HepG2 (cell line): ENCODE results near the gene RPH3AL. TPM values are rescaled to one million over a fixed set of nuclear protein-coding genes. Genes with fewer than 3 reads are reported as not detected.

Experiments
- AGO2 ChIP-seq: fragments of 200-400 bp; formaldehyde crosslinking; optimal IDR thresholded peaks from 2 replicates; pipeline ENCODE3; 2017; ENCODE audit warnings: mild to moderate bottlenecking, low read depth, low read length, moderate library complexity
- BORCS8-MEF2B ChIP-seq: sonication (generic); formaldehyde crosslinking; IDR thresholded peaks from 2 replicates; pipeline ENCODE4 v1.8.0; 2022; ENCODE audit warnings: mild to moderate bottlenecking, missing genetic modification reagents
- GABPB1 ChIP-seq: IDR thresholded peaks from 2 replicates; pipeline ENCODE4 v1.6.1; 2016; ENCODE audit warnings: mild to moderate bottlenecking, missing genetic modification reagents, moderate library complexity, missing compliant biosample characterization
- HNRNPL ChIP-seq: fragments of 200-400 bp; formaldehyde crosslinking; IDR thresholded peaks from 2 replicates; pipeline ENCODE4 v1.6.1; 2017; ENCODE audit warnings: mild to moderate bottlenecking, low read depth, low read length
- HNRNPUL1 ChIP-seq: fragments of 200-400 bp; formaldehyde crosslinking; IDR thresholded peaks from 2 replicates; pipeline ENCODE4 v1.6.1; 2017; ENCODE audit warnings: low read depth, mild to moderate bottlenecking, low read length, moderate library complexity
- KDM1A ChIP-seq: IDR thresholded peaks from 2 replicates; pipeline ENCODE4 v1.6.1; 2016; ENCODE audit warnings: missing compliant biosample characterization
- KDM4B ChIP-seq: sonication (generic); formaldehyde crosslinking; IDR thresholded peaks from 2 replicates; pipeline ENCODE4 v1.4.0; 2020; ENCODE audit warnings: missing genetic modification reagents
- KLF16 ChIP-seq, 2 experiments: sonication (generic) in 1 of 2; formaldehyde crosslinking in 1 of 2; IDR thresholded peaks; 2 replicates each; pipeline versions ENCODE4 v1.6.1 to v1.8.0; 2016 to 2023; ENCODE audit warnings: missing genetic modification reagents in 2 of 2, missing compliant biosample characterization in 1 of 2
- LBX2 ChIP-seq: sonication (generic); formaldehyde crosslinking; IDR thresholded peaks from 2 replicates; pipeline ENCODE4 v1.5.0; 2020; ENCODE audit warnings: missing genetic modification reagents, mild to moderate bottlenecking, borderline replicate concordance
- SCMH1 ChIP-seq: sonication (generic); formaldehyde crosslinking; IDR thresholded peaks from 2 replicates; pipeline ENCODE4 v1.9.0; 2021; ENCODE audit warnings: missing genetic modification reagents, mild to moderate bottlenecking, borderline replicate concordance
- SRY ChIP-seq: sonication (generic); formaldehyde crosslinking; IDR thresholded peaks from 2 replicates; pipeline ENCODE4 v1.8.0; 2022; ENCODE audit warnings: mild to moderate bottlenecking, missing genetic modification reagents
- THAP7 ChIP-seq: sonication (generic); formaldehyde crosslinking; IDR thresholded peaks from 2 replicates; pipeline ENCODE4 v1.8.1; 2023; ENCODE audit warnings: mild to moderate bottlenecking, missing genetic modification reagents
- XRCC5 ChIP-seq: fragments of 200-400 bp; formaldehyde crosslinking; optimal IDR thresholded peaks from 2 replicates; pipeline ENCODE3; 2017; ENCODE audit warnings: mild to moderate bottlenecking, low read length
- ZFP36 ChIP-seq: fragments of 150-350 bp; IDR thresholded peaks from 2 replicates; pipeline ENCODE4 v1.6.1; 2018; ENCODE audit warnings: borderline replicate concordance, low read length, low read depth; ENCODE audit not compliant: partially characterized antibody
- ZFYVE20 ChIP-seq: sonication (generic); formaldehyde crosslinking; IDR thresholded peaks from 2 replicates; pipeline ENCODE4 v1.8.0; 2023; ENCODE audit warnings: low read depth, mild to moderate bottlenecking, moderate library complexity, missing genetic modification reagents, borderline replicate concordance
- ZNF207 ChIP-seq: fragments of 450-650 bp; IDR thresholded peaks from 2 replicates; pipeline ENCODE4 v1.6.1; 2016; ENCODE audit warnings: antibody characterized with exemption, borderline replicate concordance
- ZNF263 ChIP-seq: sonication (generic); formaldehyde crosslinking; IDR thresholded peaks from 2 replicates; pipeline ENCODE4 v1.4.0; 2020; ENCODE audit warnings: missing genetic modification reagents
- ZNF44 ChIP-seq: sonication (generic); formaldehyde crosslinking; IDR thresholded peaks from 2 replicates; pipeline ENCODE4 v1.5.1; 2020; ENCODE audit warnings: mild to moderate bottlenecking, missing genetic modification reagents
- ZNF556 ChIP-seq: sonication (generic); formaldehyde crosslinking; IDR thresholded peaks from 2 replicates; pipeline ENCODE4 v1.4.0; 2020; ENCODE audit warnings: mild to moderate bottlenecking, missing genetic modification reagents, borderline replicate concordance
- ZNF557 ChIP-seq: sonication (generic); formaldehyde crosslinking; IDR thresholded peaks from 2 replicates; pipeline ENCODE4 v1.4.0; 2020; ENCODE audit warnings: missing genetic modification reagents
- ZNF781 ChIP-seq: sonication (generic); formaldehyde crosslinking; IDR thresholded peaks from 2 replicates; pipeline ENCODE4 v1.5.1; 2020; ENCODE audit warnings: borderline replicate concordance, mild to moderate bottlenecking, missing genetic modification reagents; ENCODE audit errors: not compliant biosample characterization
- ZSCAN31 ChIP-seq: sonication (generic); formaldehyde crosslinking; IDR thresholded peaks from 2 replicates; pipeline ENCODE4 v1.5.0; 2020; ENCODE audit warnings: low read depth, mild to moderate bottlenecking, missing genetic modification reagents
- polyA plus RNA-seq, 8 experiments: library from polyadenylated mRNA; depleted of rRNA in 3 of 8; stranded (reverse) in 7 of 8; unstranded in 1 of 8; fragments of >200 nt; fragmentation: Illumina TruSeq in 4 of 8; extraction: Trizol in 4 of 8; gene quantifications; 2 replicates each; pipeline versions ENCODE4 v1.2.1 to v1.2.3, GENCODE V29; 2011 to 2016; ENCODE audit warnings: low read depth in 4 of 8, missing spikeins in 1 of 8, mixed read lengths in 1 of 8; ENCODE audit not compliant: insufficient read depth in 1 of 8
- total RNA-seq, 5 experiments: library from RNA; depleted of rRNA; stranded (reverse); fragments of >200 nt; fragmentation: Illumina TruSeq; extraction: Trizol; gene quantifications; 2 replicates each; pipeline ENCODE4 v1.2.3, GENCODE V29; 2016; ENCODE audit warnings: low read depth in 1 of 5
- TF ChIP-seq, protein P1 (sequence below): sonication (generic); formaldehyde crosslinking; IDR thresholded peaks from 2 replicates; pipeline ENCODE4 v1.4.0; 2020; ENCODE audit warnings: missing genetic modification reagents
- TF ChIP-seq, protein P2 (sequence below): IDR thresholded peaks from 2 replicates; pipeline ENCODE4 v1.6.1; 2016; ENCODE audit warnings: missing biosample characterization, missing genetic modification reagents, low read depth
- TF ChIP-seq, protein P3 (sequence below): sonication (generic); formaldehyde crosslinking; IDR thresholded peaks from 2 replicates; pipeline ENCODE4 v1.5.0; 2020; ENCODE audit warnings: mild to moderate bottlenecking, missing genetic modification reagents, moderate library complexity

The RPH3AL gene
- total and polyA plus RNA-seq, 2 of the 13 experiments (the other 11 are each of a cell fraction or from before 2014, with no cell fraction given), result 7.8 to 16.4 TPM

DNA sequence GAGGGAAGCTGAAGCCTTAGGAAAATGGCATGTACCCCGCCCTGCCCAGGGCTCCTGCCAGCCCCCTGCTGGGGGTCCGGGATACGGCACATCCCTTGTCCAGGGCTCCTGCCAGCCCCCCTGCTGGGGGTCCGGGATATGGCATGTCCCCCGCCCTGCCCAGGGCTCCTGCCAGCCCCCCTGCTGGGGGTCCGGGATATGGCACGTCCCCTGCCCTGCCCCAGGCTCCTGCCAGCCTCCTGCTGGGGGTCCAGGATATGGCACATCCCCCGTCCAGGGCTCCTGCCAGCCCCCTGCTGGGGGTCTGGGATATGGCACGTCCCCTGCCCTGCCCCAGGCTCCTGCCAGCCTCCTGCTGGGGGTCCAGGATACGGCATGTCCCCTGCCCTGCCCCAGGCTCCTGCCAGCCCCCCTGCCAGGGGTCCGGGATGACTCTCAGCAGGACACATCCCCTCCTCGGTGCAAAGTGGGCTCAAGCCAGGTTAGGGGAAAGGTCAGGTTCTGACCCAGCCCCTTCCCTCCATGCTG lies 43.2 kb downstream of the RPH3AL start (continued):
- TF ChIP-seq, protein P1, sequence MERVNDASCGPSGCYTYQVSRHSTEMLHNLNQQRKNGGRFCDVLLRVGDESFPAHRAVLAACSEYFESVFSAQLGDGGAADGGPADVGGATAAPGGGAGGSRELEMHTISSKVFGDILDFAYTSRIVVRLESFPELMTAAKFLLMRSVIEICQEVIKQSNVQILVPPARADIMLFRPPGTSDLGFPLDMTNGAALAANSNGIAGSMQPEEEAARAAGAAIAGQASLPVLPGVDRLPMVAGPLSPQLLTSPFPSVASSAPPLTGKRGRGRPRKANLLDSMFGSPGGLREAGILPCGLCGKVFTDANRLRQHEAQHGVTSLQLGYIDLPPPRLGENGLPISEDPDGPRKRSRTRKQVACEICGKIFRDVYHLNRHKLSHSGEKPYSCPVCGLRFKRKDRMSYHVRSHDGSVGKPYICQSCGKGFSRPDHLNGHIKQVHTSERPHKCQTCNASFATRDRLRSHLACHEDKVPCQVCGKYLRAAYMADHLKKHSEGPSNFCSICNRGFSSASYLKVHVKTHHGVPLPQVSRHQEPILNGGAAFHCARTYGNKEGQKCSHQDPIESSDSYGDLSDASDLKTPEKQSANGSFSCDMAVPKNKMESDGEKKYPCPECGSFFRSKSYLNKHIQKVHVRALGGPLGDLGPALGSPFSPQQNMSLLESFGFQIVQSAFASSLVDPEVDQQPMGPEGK, result peak; percentile 30; the same call in 1 of the 2 replicates
- peak; percentile 30 for TF ChIP-seq AGO2
- TF ChIP-seq ZNF263 (CRISPR knock-in tag), result no peak
- no peak for TF ChIP-seq HNRNPUL1
- TF ChIP-seq ZNF781 (CRISPR knock-in tag), result no peak
- TF ChIP-seq ZNF557, result no peak
- 0 out of 2 replicates have a peak, but pooled peaks have one; percentile 62 for TF ChIP-seq HNRNPL
- no peak for TF ChIP-seq SRY (CRISPR knock-in tag)
- TF ChIP-seq, protein P2, sequence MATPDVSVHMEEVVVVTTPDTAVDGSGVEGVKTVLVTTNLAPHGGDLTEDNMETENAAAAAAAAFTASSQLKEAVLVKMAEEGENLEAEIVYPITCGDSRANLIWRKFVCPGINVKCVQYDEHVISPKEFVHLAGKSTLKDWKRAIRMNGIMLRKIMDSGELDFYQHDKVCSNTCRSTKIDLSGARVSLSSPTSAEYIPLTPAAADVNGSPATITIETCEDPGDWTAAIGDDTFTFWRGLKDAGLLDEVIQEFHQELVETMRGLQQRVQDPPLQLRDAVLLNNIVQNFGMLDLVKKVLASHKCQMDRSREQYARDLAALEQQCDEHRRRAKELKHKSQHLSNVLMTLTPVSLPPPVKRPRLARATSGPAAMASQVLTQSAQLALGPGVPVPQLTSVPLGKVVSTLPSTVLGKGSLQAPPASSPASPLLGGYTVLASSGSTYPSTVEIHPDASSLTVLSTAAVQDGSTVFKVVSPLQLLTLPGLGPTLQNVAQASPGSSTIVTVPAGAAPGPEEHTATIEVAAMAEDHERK (CRISPR knock-in tag), result no peak
- no peak for TF ChIP-seq GABPB1 (CRISPR knock-in tag)
- TF ChIP-seq, protein P3, sequence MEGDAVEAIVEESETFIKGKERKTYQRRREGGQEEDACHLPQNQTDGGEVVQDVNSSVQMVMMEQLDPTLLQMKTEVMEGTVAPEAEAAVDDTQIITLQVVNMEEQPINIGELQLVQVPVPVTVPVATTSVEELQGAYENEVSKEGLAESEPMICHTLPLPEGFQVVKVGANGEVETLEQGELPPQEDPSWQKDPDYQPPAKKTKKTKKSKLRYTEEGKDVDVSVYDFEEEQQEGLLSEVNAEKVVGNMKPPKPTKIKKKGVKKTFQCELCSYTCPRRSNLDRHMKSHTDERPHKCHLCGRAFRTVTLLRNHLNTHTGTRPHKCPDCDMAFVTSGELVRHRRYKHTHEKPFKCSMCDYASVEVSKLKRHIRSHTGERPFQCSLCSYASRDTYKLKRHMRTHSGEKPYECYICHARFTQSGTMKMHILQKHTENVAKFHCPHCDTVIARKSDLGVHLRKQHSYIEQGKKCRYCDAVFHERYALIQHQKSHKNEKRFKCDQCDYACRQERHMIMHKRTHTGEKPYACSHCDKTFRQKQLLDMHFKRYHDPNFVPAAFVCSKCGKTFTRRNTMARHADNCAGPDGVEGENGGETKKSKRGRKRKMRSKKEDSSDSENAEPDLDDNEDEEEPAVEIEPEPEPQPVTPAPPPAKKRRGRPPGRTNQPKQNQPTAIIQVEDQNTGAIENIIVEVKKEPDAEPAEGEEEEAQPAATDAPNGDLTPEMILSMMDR (CRISPR knock-in tag), result peak; percentile 42; the same call in 1 of the 2 replicates
- no peak for TF ChIP-seq KDM1A (CRISPR knock-in tag)
- TF ChIP-seq SCMH1, result no peak
- TF ChIP-seq BORCS8-MEF2B, result no peak
- no peak for TF ChIP-seq ZFYVE20 (CRISPR knock-in tag)
- TF ChIP-seq THAP7, result no peak
- TF ChIP-seq ZNF207, result no peak
- TF ChIP-seq ZNF44, result no peak
- TF ChIP-seq LBX2 (CRISPR knock-in tag), result no peak
- no peak for TF ChIP-seq KDM4B
- TF ChIP-seq XRCC5, result peak; percentile 70
- TF ChIP-seq ZSCAN31 (CRISPR knock-in tag), result no peak
- TF ChIP-seq ZNF556 (CRISPR knock-in tag), result no peak
- TF ChIP-seq KLF16 (CRISPR knock-in tag; IDR thresholded peaks at IDR 0.05), result no peak
- TF ChIP-seq ZFP36, result no peak
